Gastrocnemius medialis (tissue), 4 donors: Measurements from ENCODE around the gene TGFBR2. TPM values are rescaled to one million over a fixed set of nuclear protein-coding genes. Genes with fewer than 3 reads are reported as not detected.

ENCODE experiments used
- ATAC-seq, 2 donors: fragments of 150-250 bp; one replicate each; pipeline ENCODE4 v1.9.1; 2016
- DNase-seq, 2 donors: peaks; one replicate each; pipeline ENCODE4 v3.0.0-alpha.2; 2019
- H3K27ac ChIP-seq, 4 donors: fragments of 200-600 bp; sonication (generic); 1 replicate in 1 of 4; 2 replicates in 3 of 4; pipeline ENCODE4 v1.5.1; 2016 to 2018; ENCODE audit warnings: mild to moderate bottlenecking in 2 of 4, moderate library complexity in 1 of 4
- H3K27me3 ChIP-seq, 3 donors: fragments of 200-600 bp; sonication (generic) in 2 of 3; 1 replicate in 1 of 3; 2 replicates in 2 of 3; pipeline versions ENCODE4 v1.5.1 to v1.6.0; 2016 to 2019; ENCODE audit warnings: mild to moderate bottlenecking in 1 of 3, moderate library complexity in 1 of 3
- H3K36me3 ChIP-seq, 2 donors: fragments of 200-600 bp; sonication (generic) in 1 of 2; one replicate each; pipeline ENCODE4 v1.5.1; 2017 to 2018
- H3K4me1 ChIP-seq, 2 donors: fragments of 200-600 bp; sonication (generic) in 1 of 2; one replicate each; pipeline ENCODE4 v1.5.1; 2016 to 2017; ENCODE audit warnings: mild to moderate bottlenecking in 2 of 2
- H3K4me3 ChIP-seq, 4 donors: fragments of 200-600 bp; sonication (generic) in 3 of 4; 1 replicate in 1 of 4; 2 replicates in 3 of 4; pipeline ENCODE4 v1.5.1; 2016 to 2019; ENCODE audit warnings: mild to moderate bottlenecking in 2 of 4
- H3K9me3 ChIP-seq, 3 donors: fragments of 200-600 bp; sonication (generic) in 2 of 3; 1 replicate in 1 of 3; 2 replicates in 2 of 3; pipeline ENCODE4 v1.5.1; 2016 to 2019
- POLR2A ChIP-seq, 2 donors: fragments of 450-650 bp; IDR thresholded peaks; one replicate each; pipeline ENCODE4 v1.6.1; 2017; ENCODE audit warnings: antibody characterized with exemption in 2 of 2, mild to moderate bottlenecking in 2 of 2, moderate library complexity in 2 of 2
- in situ Hi-C, 4 donors: fragments of 200-750 bp; cut with MboI; loops; one replicate each; pipeline versions ENCODE4 v1.15.0 to v1.8.0; 2017; ENCODE audit warnings: low sequenced_read_pairs in 4 of 4
- intact Hi-C: fragments of 100-400 bp; cut with DNase I; formaldehyde crosslinking; loops from one replicate; pipeline ENCODE4 v1.15.1; 2023; ENCODE audit warnings: low total_unique reads
- total RNA-seq, 4 donors: library from RNA; depleted of rRNA; stranded (reverse); fragments of >200 nt; gene quantifications; one replicate each; pipeline versions ENCODE4 v1.1.0 to v1.2.3, GENCODE V29; 2016
- TF ChIP-seq, protein P1 (sequence below), 5 experiments: fragments of 450-650 bp in 3 of 5; fragments of 200-600 bp in 2 of 5; sonication (generic) in 2 of 5; IDR thresholded peaks in 4 of 5; conservative IDR thresholded peaks in 1 of 5; 1 replicate in 4 of 5; 2 replicates in 1 of 5; pipeline ENCODE4 v1.5.1; 2016 to 2019; ENCODE audit warnings: antibody characterized with exemption in 5 of 5, mild to moderate bottlenecking in 3 of 5, moderate library complexity in 3 of 5

The TGFBR2 gene
- total RNA-seq: 10 to 100 TPM; 38.3 to 53.8 (median 47.2) TPM

DNA sequence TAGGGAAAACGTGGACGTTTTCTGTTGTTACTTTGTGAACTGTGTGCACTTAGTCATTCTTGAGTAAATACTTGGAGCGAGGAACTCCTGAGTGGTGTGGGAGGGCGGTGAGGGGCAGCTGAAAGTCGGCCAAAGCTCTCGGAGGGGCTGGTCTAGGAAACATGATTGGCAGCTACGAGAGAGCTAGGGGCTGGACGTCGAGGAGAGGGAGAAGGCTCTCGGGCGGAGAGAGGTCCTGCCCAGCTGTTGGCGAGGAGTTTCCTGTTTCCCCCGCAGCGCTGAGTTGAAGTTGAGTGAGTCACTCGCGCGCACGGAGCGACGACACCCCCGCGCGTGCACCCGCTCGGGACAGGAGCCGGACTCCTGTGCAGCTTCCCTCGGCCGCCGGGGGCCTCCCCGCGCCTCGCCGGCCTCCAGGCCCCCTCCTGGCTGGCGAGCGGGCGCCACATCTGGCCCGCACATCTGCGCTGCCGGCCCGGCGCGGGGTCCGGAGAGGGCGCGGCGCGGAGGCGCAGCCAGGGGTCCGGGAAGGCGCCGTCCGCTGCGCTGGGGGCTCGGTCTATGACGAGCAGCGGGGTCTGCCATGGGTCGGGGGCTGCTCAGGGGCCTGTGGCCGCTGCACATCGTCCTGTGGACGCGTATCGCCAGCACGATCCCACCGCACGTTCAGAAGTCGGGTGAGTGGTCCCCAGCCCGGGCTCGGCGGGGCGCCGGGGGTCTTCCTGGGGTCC, at the start of gene TGFBR2:
Gene TGFBR2 (plus strand): TSS at position 301 of the 731 bp plus-strand sequence. CDS start 283 bp downstream, at position 584.
- peak within 1 kb of the TSS; percentile 69 to 92 (median 81) for H3K4me3 ChIP-seq
- peak; percentile 71 to 86 for TF ChIP-seq POLR2A (IDR thresholded peaks at IDR 0.05)
- TF ChIP-seq, protein P1, sequence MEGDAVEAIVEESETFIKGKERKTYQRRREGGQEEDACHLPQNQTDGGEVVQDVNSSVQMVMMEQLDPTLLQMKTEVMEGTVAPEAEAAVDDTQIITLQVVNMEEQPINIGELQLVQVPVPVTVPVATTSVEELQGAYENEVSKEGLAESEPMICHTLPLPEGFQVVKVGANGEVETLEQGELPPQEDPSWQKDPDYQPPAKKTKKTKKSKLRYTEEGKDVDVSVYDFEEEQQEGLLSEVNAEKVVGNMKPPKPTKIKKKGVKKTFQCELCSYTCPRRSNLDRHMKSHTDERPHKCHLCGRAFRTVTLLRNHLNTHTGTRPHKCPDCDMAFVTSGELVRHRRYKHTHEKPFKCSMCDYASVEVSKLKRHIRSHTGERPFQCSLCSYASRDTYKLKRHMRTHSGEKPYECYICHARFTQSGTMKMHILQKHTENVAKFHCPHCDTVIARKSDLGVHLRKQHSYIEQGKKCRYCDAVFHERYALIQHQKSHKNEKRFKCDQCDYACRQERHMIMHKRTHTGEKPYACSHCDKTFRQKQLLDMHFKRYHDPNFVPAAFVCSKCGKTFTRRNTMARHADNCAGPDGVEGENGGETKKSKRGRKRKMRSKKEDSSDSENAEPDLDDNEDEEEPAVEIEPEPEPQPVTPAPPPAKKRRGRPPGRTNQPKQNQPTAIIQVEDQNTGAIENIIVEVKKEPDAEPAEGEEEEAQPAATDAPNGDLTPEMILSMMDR (IDR thresholded peaks at IDR 0.05 in 4 of 5, conservative IDR thresholded peaks at IDR 0.05 in 1 of 5): peak in 3 of 5 experiments; percentile 23 to 43 (median 33)
- no peaks in the 10 kb centered on the region for H3K27me3 ChIP-seq
- peaks cover 0 to 29% of the 10 kb centered on the region in 2 donors for H3K4me1 ChIP-seq
- intact Hi-C loops: loop anchor here (1.0 to 10.0 kb wide), 3 partner anchors 8 to 162 kb away; no protein-coding TSS in a partner anchor
- H3K27ac ChIP-seq: peak within 1 kb of the TSS; percentile 76 to 93 (median 86)
- in situ Hi-C loops: no loop called here
- H3K9me3 ChIP-seq: no peaks in the 10 kb centered on the region
- no peaks in the 10 kb centered on the region for H3K36me3 ChIP-seq
- DNase-seq (peak; percentile 90 to 91), ATAC-seq (peak; percentile 90 to 92)

DNA sequence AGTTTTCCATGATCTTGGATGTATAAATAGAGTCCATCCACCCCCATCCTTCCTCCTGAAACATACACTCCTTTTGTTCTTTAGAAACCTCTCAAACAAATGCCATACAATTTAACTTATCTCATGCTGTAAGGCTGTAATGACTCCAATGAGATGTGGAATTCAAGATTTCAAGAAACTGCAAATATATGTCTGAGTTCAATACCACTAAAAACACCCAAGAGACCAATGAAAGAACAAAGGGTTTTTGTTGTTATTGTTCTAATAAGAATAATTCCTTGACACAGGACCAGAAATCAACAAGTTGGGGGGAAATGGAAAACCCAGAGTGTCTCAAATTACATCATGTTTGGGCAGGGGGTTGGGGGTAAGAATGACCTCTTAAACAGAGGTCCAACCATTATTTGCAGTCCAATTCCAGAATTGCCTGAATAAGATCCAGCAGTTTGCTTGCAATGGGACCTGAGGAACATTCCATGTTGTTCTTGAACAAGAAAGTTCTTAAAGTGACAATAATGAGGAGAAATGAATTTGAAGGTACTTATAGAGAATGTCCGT, 48.6 kb upstream of the TGFBR2 start:
- H3K4me3 ChIP-seq: no peak overlapping the region
- intact Hi-C loops: no loop called here
- no peak for TF ChIP-seq POLR2A (IDR thresholded peaks at IDR 0.05)
- TF ChIP-seq, protein P1 (IDR thresholded peaks at IDR 0.05 in 4 of 5, conservative IDR thresholded peaks at IDR 0.05 in 1 of 5): no peak
- no peaks in the 10 kb centered on the region for H3K4me1 ChIP-seq
- no peak overlapping the region for H3K27ac ChIP-seq
- no peaks in the 10 kb centered on the region for H3K27me3 ChIP-seq
- no peaks in the 10 kb centered on the region for H3K9me3 ChIP-seq
- ATAC-seq: no peak
- no peak for DNase-seq
- in situ Hi-C loops: no loop called here
- H3K36me3 ChIP-seq: no peaks in the 10 kb centered on the region

DNA sequence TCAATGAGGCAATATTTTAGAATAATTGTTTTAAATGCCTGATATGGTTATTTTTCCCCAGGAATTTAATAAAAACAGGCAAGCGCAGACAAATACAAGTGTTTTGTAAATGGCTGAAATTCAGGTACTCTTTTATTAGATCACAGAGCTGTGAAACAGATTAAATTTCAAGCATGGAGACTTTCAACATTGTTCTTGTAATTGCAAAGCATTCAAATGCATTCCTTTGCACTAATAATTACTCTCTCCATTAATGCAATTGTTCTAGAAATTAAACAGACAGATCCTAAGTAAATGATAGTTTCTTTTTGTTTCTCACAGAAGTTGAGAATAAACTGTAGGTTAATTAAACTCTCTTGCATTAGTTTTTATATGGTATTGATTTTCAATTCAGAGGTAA, 42.4 kb upstream of the TGFBR2 start:
- Histone ChIP-seq H3K4me1 (no peaks in the 10 kb centered on the region), H3K27ac (no peak overlapping the region), H3K9me3 (no peaks in the 10 kb centered on the region), H3K36me3 (no peaks in the 10 kb centered on the region), H3K4me3 (no peak overlapping the region), H3K27me3 (no peaks in the 10 kb centered on the region)
- intact Hi-C loops: no loop called here
- in situ Hi-C loops: no loop called here
- ATAC-seq (no peak), DNase-seq (no peak)
- no peak for TF ChIP-seq POLR2A (IDR thresholded peaks at IDR 0.05)
- TF ChIP-seq, protein P1 (IDR thresholded peaks at IDR 0.05 in 4 of 5, conservative IDR thresholded peaks at IDR 0.05 in 1 of 5): no peak

DNA sequence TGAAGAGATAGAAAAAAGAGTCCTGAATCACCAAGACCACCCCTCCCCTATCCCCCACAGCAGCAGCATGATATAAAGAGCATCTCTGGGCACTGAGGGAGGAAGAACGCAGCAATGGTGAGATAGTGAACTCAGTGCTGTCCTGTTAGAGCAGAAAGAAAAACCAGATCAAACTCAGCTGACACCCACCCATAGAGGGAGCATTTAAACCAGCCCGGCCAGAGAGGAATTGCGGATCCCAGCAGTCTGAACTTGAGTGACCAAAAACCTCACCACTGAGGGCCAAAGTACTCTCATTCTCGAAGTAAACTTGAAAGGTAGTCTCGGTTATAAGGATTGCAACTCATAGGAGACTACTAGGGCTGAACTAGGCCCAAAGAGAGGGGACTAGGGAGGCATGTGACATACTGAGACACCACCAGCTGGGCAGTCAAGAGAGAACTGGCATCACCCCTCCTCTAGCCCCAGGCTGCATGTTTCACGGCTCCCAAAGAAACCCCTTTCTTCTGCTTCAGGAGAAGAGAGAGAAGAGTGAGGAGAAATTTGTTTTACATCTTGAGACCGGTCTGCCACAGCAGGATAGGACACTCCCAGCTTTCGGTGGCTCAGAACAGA, 39.2 kb upstream of the TGFBR2 start:
- DNase-seq: no peak
- TF ChIP-seq, protein P1 (IDR thresholded peaks at IDR 0.05 in 4 of 5, conservative IDR thresholded peaks at IDR 0.05 in 1 of 5): no peak
- TF ChIP-seq POLR2A (IDR thresholded peaks at IDR 0.05): no peak
- Histone ChIP-seq H3K27me3 (no peaks in the 10 kb centered on the region), H3K4me3 (no peak overlapping the region), H3K9me3 (no peaks in the 10 kb centered on the region), H3K4me1 (no peaks in the 10 kb centered on the region), H3K27ac (no peak overlapping the region), H3K36me3 (no peaks in the 10 kb centered on the region)
- ATAC-seq: no peak
- intact Hi-C loops: no loop called here
- in situ Hi-C loops: no loop called here
